ENCODE results near the gene B4GAT1. TPM values are rescaled to one million over a fixed set of nuclear protein-coding genes. Genes with fewer than 3 reads are reported as not detected.
"Not testable (repeated sequence)": the region's sequence is repeated elsewhere in the genome, so short reads cannot be mapped to it uniquely, and the experiment has no call there.

B4GAT1 gene
- polyA plus RNA-seq, 1 donor from 2014 or later = 162 TPM

- H3K36me3 ChIP-seq (ENCODE audit: insufficient read depth, low read length) = no peaks in the 10 kb centered on the region
- H3K9me2 ChIP-seq (ENCODE audit: insufficient read depth, low read length) = no peaks in the 10 kb centered on the region
- H4K20me1 ChIP-seq (ENCODE audit: insufficient read depth) = no peaks in the 10 kb centered on the region
- no peak overlapping the region for H3K4me2 ChIP-seq (ENCODE audit: low read length)
- no peaks in the 10 kb centered on the region for H3F3A ChIP-seq (ENCODE audit: insufficient read depth, low read length, poor library complexity, severe bottlenecking)
- H2AFZ ChIP-seq (ENCODE audit: low read depth, low read length) = no peak overlapping the region
- peak overlapping the region; percentile 39 for H3K4me3 ChIP-seq (ENCODE audit: low read length)
- no peaks in the 10 kb centered on the region for H3K79me2 ChIP-seq (replicated peaks; ENCODE audit: insufficient read depth, low read length)
- H3K27me3 ChIP-seq (ENCODE audit: insufficient read depth, low read depth, low read length) = peaks cover 5% of the 10 kb centered on the region
- peak overlapping the region; percentile 34 for H3K9ac ChIP-seq (ENCODE audit: low read length)
- no peaks in the 10 kb centered on the region for H3K9me3 ChIP-seq (ENCODE audit: low read length)
- H3K27ac ChIP-seq (ENCODE audit: low read length) = no peak overlapping the region
- peak; percentile 71 for TF ChIP-seq RAD21 (conservative IDR thresholded peaks at IDR 0.05)
- no peak for TF ChIP-seq POLR2AphosphoS5 (IDR thresholded peaks at IDR 0.05)
- TF ChIP-seq TAF1 (IDR thresholded peaks at IDR 0.05; ENCODE audit: low read depth) = no peak
- TF ChIP-seq, protein P1, sequence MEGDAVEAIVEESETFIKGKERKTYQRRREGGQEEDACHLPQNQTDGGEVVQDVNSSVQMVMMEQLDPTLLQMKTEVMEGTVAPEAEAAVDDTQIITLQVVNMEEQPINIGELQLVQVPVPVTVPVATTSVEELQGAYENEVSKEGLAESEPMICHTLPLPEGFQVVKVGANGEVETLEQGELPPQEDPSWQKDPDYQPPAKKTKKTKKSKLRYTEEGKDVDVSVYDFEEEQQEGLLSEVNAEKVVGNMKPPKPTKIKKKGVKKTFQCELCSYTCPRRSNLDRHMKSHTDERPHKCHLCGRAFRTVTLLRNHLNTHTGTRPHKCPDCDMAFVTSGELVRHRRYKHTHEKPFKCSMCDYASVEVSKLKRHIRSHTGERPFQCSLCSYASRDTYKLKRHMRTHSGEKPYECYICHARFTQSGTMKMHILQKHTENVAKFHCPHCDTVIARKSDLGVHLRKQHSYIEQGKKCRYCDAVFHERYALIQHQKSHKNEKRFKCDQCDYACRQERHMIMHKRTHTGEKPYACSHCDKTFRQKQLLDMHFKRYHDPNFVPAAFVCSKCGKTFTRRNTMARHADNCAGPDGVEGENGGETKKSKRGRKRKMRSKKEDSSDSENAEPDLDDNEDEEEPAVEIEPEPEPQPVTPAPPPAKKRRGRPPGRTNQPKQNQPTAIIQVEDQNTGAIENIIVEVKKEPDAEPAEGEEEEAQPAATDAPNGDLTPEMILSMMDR (IDR thresholded peaks at IDR 0.05; ENCODE audit: poor library complexity, severe bottlenecking) = peak; percentile 90
- TF ChIP-seq EP300 (conservative IDR thresholded peaks at IDR 0.05; ENCODE audit: poor library complexity, severe bottlenecking) = no peak
- TF ChIP-seq SMC3 (conservative IDR thresholded peaks at IDR 0.05; ENCODE audit: poor library complexity) = peak; percentile 73
- TF ChIP-seq, protein P2, sequence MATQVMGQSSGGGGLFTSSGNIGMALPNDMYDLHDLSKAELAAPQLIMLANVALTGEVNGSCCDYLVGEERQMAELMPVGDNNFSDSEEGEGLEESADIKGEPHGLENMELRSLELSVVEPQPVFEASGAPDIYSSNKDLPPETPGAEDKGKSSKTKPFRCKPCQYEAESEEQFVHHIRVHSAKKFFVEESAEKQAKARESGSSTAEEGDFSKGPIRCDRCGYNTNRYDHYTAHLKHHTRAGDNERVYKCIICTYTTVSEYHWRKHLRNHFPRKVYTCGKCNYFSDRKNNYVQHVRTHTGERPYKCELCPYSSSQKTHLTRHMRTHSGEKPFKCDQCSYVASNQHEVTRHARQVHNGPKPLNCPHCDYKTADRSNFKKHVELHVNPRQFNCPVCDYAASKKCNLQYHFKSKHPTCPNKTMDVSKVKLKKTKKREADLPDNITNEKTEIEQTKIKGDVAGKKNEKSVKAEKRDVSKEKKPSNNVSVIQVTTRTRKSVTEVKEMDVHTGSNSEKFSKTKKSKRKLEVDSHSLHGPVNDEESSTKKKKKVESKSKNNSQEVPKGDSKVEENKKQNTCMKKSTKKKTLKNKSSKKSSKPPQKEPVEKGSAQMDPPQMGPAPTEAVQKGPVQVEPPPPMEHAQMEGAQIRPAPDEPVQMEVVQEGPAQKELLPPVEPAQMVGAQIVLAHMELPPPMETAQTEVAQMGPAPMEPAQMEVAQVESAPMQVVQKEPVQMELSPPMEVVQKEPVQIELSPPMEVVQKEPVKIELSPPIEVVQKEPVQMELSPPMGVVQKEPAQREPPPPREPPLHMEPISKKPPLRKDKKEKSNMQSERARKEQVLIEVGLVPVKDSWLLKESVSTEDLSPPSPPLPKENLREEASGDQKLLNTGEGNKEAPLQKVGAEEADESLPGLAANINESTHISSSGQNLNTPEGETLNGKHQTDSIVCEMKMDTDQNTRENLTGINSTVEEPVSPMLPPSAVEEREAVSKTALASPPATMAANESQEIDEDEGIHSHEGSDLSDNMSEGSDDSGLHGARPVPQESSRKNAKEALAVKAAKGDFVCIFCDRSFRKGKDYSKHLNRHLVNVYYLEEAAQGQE (IDR thresholded peaks at IDR 0.05; ENCODE audit: borderline replicate concordance) = no peak
These were observed 39.0 kb upstream of the B4GAT1 start for GRCh38 chr11:66386171-66387069.

DNA sequence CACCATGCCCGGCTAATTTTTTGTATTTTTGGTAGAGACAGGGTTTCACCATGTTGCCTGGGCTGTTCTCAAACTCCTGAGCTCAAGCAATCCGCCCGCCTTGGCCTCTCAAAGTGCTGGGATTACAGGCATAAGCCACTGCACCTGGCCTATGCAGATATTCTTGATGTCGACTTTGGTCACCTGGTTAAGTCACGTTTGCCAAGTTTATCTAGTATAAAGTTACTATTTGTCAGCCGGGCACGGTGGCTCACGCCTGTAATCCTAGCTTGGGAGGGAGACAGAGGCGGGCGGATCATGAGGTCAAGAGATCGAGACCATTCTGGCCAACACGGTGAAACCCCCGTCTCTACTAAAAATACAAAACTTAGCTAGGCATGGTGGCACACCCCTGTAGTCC, 36.9 kb upstream of the B4GAT1 start:
- not testable (repeated sequence) for H3K79me2 ChIP-seq (replicated peaks; ENCODE audit: insufficient read depth, low read length); H2AFZ ChIP-seq (ENCODE audit: low read depth, low read length); H3K9ac ChIP-seq (ENCODE audit: low read length); H3K27me3 ChIP-seq (ENCODE audit: insufficient read depth, low read depth, low read length); H3K4me3 ChIP-seq (ENCODE audit: low read length); H3K4me2 ChIP-seq (ENCODE audit: low read length); H3K9me2 ChIP-seq (ENCODE audit: insufficient read depth, low read length); H3F3A ChIP-seq (ENCODE audit: insufficient read depth, low read length, poor library complexity, severe bottlenecking); H3K9me3 ChIP-seq (ENCODE audit: low read length); H3K27ac ChIP-seq (ENCODE audit: low read length); H3K36me3 ChIP-seq (ENCODE audit: insufficient read depth, low read length); H4K20me1 ChIP-seq (ENCODE audit: insufficient read depth)

GRCh38 chr11:66380264-66380663, 32.8 kb upstream of the B4GAT1 start:
- H3K4me2 ChIP-seq (ENCODE audit: low read length); H2AFZ ChIP-seq (ENCODE audit: low read depth, low read length); H3K9me2 ChIP-seq (ENCODE audit: insufficient read depth, low read length): not testable (repeated sequence)

GRCh38 chr11:66373690-66374287, 26.4 kb upstream of the B4GAT1 start:
- not testable (repeated sequence) for H3K9me2 ChIP-seq (ENCODE audit: insufficient read depth, low read length); H4K20me1 ChIP-seq (ENCODE audit: insufficient read depth); H3K4me2 ChIP-seq (ENCODE audit: low read length); H3K9ac ChIP-seq (ENCODE audit: low read length); H3K9me3 ChIP-seq (ENCODE audit: low read length); H2AFZ ChIP-seq (ENCODE audit: low read depth, low read length); H3K36me3 ChIP-seq (ENCODE audit: insufficient read depth, low read length); H3F3A ChIP-seq (ENCODE audit: insufficient read depth, low read length, poor library complexity, severe bottlenecking); H3K27me3 ChIP-seq (ENCODE audit: insufficient read depth, low read depth, low read length); H3K4me3 ChIP-seq (ENCODE audit: low read length); H3K79me2 ChIP-seq (replicated peaks; ENCODE audit: insufficient read depth, low read length); H3K27ac ChIP-seq (ENCODE audit: low read length)

More at GRCh38 chr11:66380264-66380663, 32.8 kb upstream of the B4GAT1 start:
- H3K9ac ChIP-seq (ENCODE audit: low read length); H4K20me1 ChIP-seq (ENCODE audit: insufficient read depth); H3K4me3 ChIP-seq (ENCODE audit: low read length); H3K27ac ChIP-seq (ENCODE audit: low read length); H3K27me3 ChIP-seq (ENCODE audit: insufficient read depth, low read depth, low read length); H3K9me3 ChIP-seq (ENCODE audit: low read length); H3F3A ChIP-seq (ENCODE audit: insufficient read depth, low read length, poor library complexity, severe bottlenecking); H3K79me2 ChIP-seq (replicated peaks; ENCODE audit: insufficient read depth, low read length); H3K36me3 ChIP-seq (ENCODE audit: insufficient read depth, low read length): not testable (repeated sequence)

All from neural cell (in vitro differentiated cells).